Measurements from ENCODE around the gene PELI3.

DNA sequence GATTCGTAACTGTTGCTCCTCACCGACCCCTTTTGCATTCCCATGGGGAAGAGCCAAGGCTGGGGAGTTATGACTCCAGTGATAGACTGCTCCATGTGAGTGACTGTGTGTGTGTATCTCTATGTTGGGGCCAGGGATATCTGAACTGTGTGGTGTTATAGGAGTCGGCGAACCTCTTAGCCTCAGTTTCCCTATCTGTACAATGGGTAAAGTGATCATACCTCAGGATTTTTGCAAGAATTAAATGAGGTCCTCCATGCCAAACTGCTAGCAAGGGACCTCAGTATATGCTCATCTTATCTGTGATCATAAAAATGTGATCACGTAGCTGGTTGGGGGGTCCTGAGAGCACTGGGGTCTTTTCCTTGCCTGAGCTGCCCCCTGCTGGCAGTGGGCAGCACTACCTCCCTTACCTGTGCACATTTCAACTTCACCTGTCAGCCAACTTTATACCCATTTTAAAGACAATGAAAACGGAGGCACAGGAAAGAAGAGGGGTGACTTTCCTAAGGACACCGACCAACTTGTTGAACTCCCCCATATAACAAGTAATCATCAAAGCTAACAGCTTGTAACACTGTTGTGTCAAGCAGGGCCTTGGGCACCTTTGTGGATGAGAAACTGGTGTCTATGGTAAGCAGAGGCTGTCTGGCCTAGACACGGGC is 12.2 kb downstream of the PELI3 start:
- TF ChIP-seq, protein P1, sequence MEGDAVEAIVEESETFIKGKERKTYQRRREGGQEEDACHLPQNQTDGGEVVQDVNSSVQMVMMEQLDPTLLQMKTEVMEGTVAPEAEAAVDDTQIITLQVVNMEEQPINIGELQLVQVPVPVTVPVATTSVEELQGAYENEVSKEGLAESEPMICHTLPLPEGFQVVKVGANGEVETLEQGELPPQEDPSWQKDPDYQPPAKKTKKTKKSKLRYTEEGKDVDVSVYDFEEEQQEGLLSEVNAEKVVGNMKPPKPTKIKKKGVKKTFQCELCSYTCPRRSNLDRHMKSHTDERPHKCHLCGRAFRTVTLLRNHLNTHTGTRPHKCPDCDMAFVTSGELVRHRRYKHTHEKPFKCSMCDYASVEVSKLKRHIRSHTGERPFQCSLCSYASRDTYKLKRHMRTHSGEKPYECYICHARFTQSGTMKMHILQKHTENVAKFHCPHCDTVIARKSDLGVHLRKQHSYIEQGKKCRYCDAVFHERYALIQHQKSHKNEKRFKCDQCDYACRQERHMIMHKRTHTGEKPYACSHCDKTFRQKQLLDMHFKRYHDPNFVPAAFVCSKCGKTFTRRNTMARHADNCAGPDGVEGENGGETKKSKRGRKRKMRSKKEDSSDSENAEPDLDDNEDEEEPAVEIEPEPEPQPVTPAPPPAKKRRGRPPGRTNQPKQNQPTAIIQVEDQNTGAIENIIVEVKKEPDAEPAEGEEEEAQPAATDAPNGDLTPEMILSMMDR (IDR thresholded peaks at IDR 0.05), result peak; percentile 48 to 78 (median 58)
- TF ChIP-seq POLR2A (IDR thresholded peaks at IDR 0.05), result no peak

All from testis (tissue), 2 donors.